Inflammatory macrophage (primary cell): ENCODE results near the gene SMIM41.

Experiments
- DNase-seq, 2 donors: peaks; one replicate each; pipeline ENCODE4 v3.0.0-alpha.2; 2020 to 2022

SMIM41 gene

GRCh38 chr12:52147964-52148463, 68.5 kb downstream of the SMIM41 start:
- no peak for DNase-seq

- DNase-seq = no peak
These were observed 69.1 kb downstream of the SMIM41 start for GRCh38 chr12:52148464-52149181.

GRCh38 chr12:52149182-52149641, 69.7 kb downstream of the SMIM41 start:
- DNase-seq = no peak

GRCh38 chr12:52149651-52150241, 70.2 kb downstream of the SMIM41 start:
- no peak for DNase-seq

GRCh38 chr12:52151153-52151836, 71.8 kb downstream of the SMIM41 start:
- no peak for DNase-seq

GRCh38 chr12:52151837-52152783, 72.6 kb downstream of the SMIM41 start:
- DNase-seq = peak; percentile 37 to 59

- no peak for DNase-seq
These were observed 73.4 kb downstream of the SMIM41 start for GRCh38 chr12:52152905-52153317.

GRCh38 chr12:52155048-52155868, 75.8 kb downstream of the SMIM41 start:
- no peak for DNase-seq

GRCh38 chr12:52156311-52156710, 76.8 kb downstream of the SMIM41 start:
- no peak for DNase-seq

- peak; percentile 60 to 65 for DNase-seq
These were observed 77.5 kb downstream of the SMIM41 start for GRCh38 chr12:52156757-52157565.

GRCh38 chr12:52157566-52158150, 78.2 kb downstream of the SMIM41 start:
- DNase-seq = no peak
